Effector memory CD4-positive, alpha-beta T cell (primary cell): ENCODE results near the gene NDUFAF8.

Source experiments
- DNase-seq, 3 donors: peaks; one replicate each; pipeline ENCODE4 v3.0.0-alpha.2; 2020
- H3K27ac ChIP-seq: 2 replicates; pipeline ENCODE4 v1.7.0; 2013; ENCODE audit warnings: mild to moderate bottlenecking, low read length, moderate library complexity; ENCODE audit not compliant: insufficient read depth, poor library complexity, severe bottlenecking
- H3K27me3 ChIP-seq: replicated peaks from 2 replicates; pipeline ENCODE4 v1.7.0; 2013; ENCODE audit warnings: mild to moderate bottlenecking, low read length; ENCODE audit not compliant: insufficient read depth, control insufficient read depth, poor library complexity, severe bottlenecking
- H3K36me3 ChIP-seq: 2 replicates; pipeline ENCODE4 v1.7.0; 2013; ENCODE audit warnings: mild to moderate bottlenecking, low read length, moderate library complexity; ENCODE audit not compliant: control insufficient read depth, insufficient read depth
- H3K4me1 ChIP-seq: 2 replicates; pipeline ENCODE4 v1.7.0; 2013; ENCODE audit warnings: low read length, mild to moderate bottlenecking; ENCODE audit not compliant: control insufficient read depth, insufficient read depth, poor library complexity, severe bottlenecking
- H3K4me3 ChIP-seq: 2 replicates; pipeline ENCODE4 v1.7.0; 2013; ENCODE audit warnings: low read length, low read depth, mild to moderate bottlenecking; ENCODE audit not compliant: insufficient read depth, poor library complexity, severe bottlenecking
- H3K9me3 ChIP-seq: 2 replicates; pipeline ENCODE4 v1.7.0; 2013; ENCODE audit warnings: mild to moderate bottlenecking, low read length, moderate library complexity; ENCODE audit not compliant: control insufficient read depth

NDUFAF8 gene

GRCh38 chr17:81232616-81233241 lies 6.4 kb upstream of the NDUFAF8 start:
- Histone ChIP-seq H3K4me1 (peaks cover 16% of the 10 kb centered on the region), H3K36me3 (peaks cover 53% of the 10 kb centered on the region), H3K27me3 (no peaks in the 10 kb centered on the region), H3K4me3 (no peak overlapping the region), H3K9me3 (no peaks in the 10 kb centered on the region), H3K27ac (no peak overlapping the region)
- no peak for DNase-seq

DNA sequence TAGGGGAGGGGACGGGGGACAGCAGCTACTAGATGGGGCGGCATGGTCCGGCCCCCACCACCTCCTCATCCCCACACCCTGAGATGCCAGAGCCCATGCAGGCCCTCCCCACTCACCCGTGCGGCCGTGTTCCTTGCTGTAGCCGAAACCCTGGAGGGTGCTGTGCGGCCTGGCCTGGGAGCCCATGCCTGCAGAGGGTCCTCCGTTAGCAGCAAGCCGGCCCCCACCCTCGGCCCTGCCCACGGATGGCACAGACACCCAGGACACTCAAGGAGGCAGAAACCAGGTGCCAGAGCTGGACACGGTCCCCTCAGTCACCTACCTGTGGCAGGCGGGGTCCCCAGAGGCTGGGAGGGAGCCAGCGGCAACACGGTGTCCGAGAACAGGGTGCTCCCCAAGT lies 5.8 kb upstream of the NDUFAF8 start:
- no peak for DNase-seq
- Histone ChIP-seq H3K27ac (no peak overlapping the region), H3K9me3 (no peaks in the 10 kb centered on the region), H3K36me3 (peaks cover 51% of the 10 kb centered on the region), H3K27me3 (no peaks in the 10 kb centered on the region), H3K4me3 (no peak overlapping the region), H3K4me1 (peaks cover 22% of the 10 kb centered on the region)

DNA sequence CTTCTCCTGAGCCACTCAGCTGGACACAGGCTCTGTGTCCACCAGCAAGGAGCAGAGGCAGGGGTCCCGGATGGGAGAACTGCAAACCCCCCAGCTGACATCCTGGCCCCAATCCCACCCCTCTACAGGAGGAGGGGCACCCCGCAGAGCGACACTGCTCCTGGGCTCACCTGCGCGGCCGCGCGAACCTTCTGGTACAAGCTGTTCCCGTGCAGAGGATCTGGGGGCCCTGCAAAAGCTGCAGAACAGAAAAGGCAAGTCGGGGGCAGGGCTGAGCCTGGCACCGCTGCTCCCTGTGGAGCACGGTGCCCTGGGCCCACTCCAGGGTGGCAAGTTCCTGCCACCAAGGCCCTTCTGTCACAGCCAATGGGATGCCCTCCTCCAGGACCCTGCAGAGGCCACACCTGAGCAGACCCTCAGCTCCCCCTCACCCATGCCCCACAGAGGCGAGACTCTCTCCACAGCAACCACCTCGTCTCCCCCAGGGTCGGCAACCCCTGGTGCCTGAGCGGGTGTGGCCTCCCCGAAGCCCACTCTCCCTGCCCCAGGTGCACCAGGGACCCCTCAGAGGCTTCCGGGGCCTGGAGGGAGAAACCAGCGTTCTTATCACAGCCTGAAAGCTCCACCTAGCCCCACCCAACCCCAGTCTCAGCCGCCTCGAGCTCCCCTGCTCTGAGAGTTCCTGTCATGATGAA lies 5.2 kb upstream of the NDUFAF8 start:
- no peak for DNase-seq
- Histone ChIP-seq H3K36me3 (peaks cover 48% of the 10 kb centered on the region), H3K27ac (no peak overlapping the region), H3K27me3 (no peaks in the 10 kb centered on the region), H3K9me3 (no peaks in the 10 kb centered on the region), H3K4me3 (no peak overlapping the region), H3K4me1 (peaks cover 24% of the 10 kb centered on the region)

- H3K36me3 ChIP-seq, result peaks cover 45% of the 10 kb centered on the region
- H3K4me1 ChIP-seq, result peaks cover 24% of the 10 kb centered on the region
These were observed 4.6 kb upstream of the NDUFAF8 start for GRCh38 chr17:81234506-81234855.

GRCh38 chr17:81234940-81235821 lies 3.9 kb upstream of the NDUFAF8 start:
- no peak for DNase-seq
- Histone ChIP-seq H3K4me1 (peaks cover 30% of the 10 kb centered on the region), H3K27me3 (no peaks in the 10 kb centered on the region), H3K27ac (no peak overlapping the region), H3K36me3 (peaks cover 38% of the 10 kb centered on the region), H3K9me3 (no peaks in the 10 kb centered on the region), H3K4me3 (no peak overlapping the region)

More at GRCh38 chr17:81234506-81234855, 4.6 kb upstream of the NDUFAF8 start:
- Histone ChIP-seq H3K27me3 (no peaks in the 10 kb centered on the region), H3K4me3 (no peak overlapping the region), H3K27ac (no peak overlapping the region), H3K9me3 (no peaks in the 10 kb centered on the region)
- no peak for DNase-seq

DNA sequence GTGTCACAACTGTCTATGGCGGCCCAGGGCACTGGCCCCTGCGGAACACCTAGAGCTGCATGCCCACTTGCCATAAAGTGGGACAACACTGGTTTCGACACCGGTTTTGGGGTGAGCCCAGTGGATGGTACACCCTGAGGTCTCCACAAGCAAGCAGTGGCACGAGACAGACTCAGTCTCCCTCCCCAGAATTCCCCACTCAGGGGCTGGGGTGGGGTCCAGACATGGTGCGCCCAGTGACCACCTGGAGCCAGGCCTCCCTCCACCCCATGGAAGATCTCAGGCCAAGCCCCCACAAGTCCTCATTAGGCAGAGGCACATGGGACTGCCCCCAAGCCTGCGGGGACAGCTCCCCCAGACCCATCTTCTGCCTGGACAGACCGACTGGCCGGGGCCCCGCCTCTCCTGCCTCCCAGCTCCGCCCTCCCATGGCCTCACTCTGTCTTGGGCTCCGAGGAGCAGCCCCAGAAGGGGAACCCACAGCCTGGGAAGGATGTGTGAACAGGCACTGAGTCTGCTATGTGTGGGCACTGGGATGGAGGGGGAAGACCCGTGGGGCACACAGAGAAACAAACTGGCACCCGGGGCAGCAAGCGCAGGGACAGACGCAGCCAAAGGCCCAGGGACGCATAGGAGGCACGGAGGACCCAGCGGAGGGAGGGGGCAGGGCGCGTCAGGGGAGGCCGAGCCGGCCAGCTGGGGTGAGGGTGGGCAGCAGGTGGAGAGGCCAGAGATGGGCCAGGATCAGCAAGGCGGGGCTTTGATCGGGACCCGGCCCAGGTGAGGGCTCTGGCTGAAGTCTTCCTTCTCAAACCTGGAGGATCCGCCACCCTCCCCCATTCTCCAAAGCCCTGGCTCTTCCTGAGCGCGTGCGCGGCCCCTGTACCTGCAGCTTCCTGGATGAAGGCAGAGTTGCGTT lies 3.0 kb upstream of the NDUFAF8 start:
- Histone ChIP-seq H3K9me3 (no peaks in the 10 kb centered on the region), H3K27me3 (no peaks in the 10 kb centered on the region), H3K36me3 (peaks cover 29% of the 10 kb centered on the region), H3K4me1 (peaks cover 32% of the 10 kb centered on the region), H3K27ac (no peak overlapping the region), H3K4me3 (no peak overlapping the region)
- no peak for DNase-seq

DNA sequence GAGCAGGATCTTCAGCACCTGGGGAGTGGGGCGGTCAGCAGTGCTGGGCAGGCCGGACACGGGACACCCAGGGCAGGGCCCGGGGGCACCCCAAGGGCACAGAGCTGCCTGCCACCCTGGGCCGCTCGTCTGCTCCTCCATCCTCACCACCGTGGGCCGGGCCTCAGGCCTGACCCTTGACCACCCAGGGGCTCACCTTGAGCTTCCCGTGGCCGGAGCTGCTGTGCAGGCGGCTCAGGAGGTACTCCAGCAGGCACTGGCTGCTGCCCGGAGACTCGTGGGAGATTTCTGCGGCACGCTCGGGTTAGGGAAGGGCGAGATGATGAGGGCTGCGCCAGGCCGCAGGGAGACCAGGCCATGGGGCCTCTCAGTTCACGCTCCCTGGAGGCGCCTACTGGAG lies 2.3 kb upstream of the NDUFAF8 start:
- H3K4me1 ChIP-seq, result peaks cover 34% of the 10 kb centered on the region
- H3K4me3 ChIP-seq, result no peak overlapping the region
- H3K36me3 ChIP-seq, result peaks cover 23% of the 10 kb centered on the region
- no peak for DNase-seq
- no peaks in the 10 kb centered on the region for H3K27me3 ChIP-seq
- no peaks in the 10 kb centered on the region for H3K9me3 ChIP-seq
- no peak overlapping the region for H3K27ac ChIP-seq

DNA sequence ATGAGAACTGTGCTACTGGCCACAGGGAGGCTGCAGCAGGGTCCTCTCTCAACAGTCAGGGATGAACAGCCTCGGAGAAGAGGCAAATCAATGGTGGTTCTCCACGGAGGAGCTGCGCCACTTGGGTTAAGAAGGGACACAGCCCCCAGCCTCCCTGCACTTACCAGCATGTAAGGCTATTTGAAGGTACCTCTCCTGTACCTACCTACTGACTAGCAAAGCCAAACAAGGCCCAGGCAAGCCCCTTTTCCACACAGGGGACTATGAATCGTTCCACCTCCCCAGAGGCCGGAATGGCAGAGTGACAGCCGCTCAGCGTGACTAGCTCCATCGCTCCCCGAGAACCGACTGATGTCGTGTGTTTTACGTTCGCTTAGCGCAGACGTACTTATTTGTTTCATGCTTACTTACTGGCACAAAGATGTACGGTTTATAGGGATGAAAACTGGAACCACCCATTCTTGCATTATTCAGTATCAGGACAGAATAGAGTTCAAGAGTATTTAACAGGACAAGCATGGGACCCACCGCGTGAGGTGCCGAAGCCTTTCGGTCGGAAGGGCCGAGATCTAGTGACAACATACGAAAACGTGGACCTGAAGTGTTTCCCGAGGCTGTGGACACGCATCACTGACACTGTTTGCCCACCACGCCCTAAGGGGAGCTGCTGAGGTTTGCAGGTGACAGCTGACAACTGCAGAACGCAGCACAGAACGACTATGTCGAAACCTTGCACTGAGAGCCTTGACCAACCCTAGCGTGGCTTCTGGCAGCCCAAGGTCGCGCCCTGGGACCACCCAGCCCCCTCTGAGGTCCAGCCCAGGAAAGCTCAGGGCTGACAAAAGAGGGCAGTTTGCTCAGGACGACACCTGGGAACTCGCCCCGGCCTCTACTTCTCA lies 1.3 kb upstream of the NDUFAF8 start:
- Histone ChIP-seq H3K36me3 (peaks cover 14% of the 10 kb centered on the region), H3K27me3 (no peaks in the 10 kb centered on the region), H3K27ac (peak overlapping the region; percentile 56), H3K4me3 (peak overlapping the region; percentile 94), H3K4me1 (peaks cover 35% of the 10 kb centered on the region), H3K9me3 (no peaks in the 10 kb centered on the region)
- DNase-seq, result no peak

- Histone ChIP-seq H3K4me1 (peaks cover 35% of the 10 kb centered on the region), H3K9me3 (no peaks in the 10 kb centered on the region), H3K36me3 (peaks cover 9% of the 10 kb centered on the region), H3K4me3 (peak overlapping the region; percentile 94), H3K27me3 (no peaks in the 10 kb centered on the region), H3K27ac (peak overlapping the region; percentile 56)
- no peak for DNase-seq
These were observed 666 bp upstream of the NDUFAF8 start for GRCh38 chr17:81238490-81238814.
